BLaER1 treated with 17β-estradiol and CSF1 and Interleukin-3, amounts not matched to agents 10 nM and 100 nM (cell line): ENCODE measurements around the gene RAB8A.

ENCODE experiments used
- H3K27ac ChIP-seq, 11 experiments: shearing (Covaris generic); formaldehyde crosslinking; 2 replicates each; pipeline ENCODE4 v1.8.1; 2022
- H3K27me3 ChIP-seq, 11 experiments: shearing (Covaris generic); formaldehyde crosslinking; 2 replicates each; pipeline ENCODE4 v1.8.1; 2022
- H3K36me3 ChIP-seq, 11 experiments: shearing (Covaris generic); formaldehyde crosslinking; 2 replicates each; pipeline ENCODE4 v1.8.1; 2022
- H3K4me1 ChIP-seq, 10 experiments: shearing (Covaris generic); formaldehyde crosslinking; 2 replicates each; pipeline ENCODE4 v1.8.1; 2022
- H3K4me2 ChIP-seq, 11 experiments: shearing (Covaris generic); formaldehyde crosslinking; 2 replicates each; pipeline ENCODE4 v1.8.1; 2022
- H3K4me3 ChIP-seq, 10 experiments: shearing (Covaris generic); formaldehyde crosslinking; 2 replicates each; pipeline ENCODE4 v1.8.1; 2022
- H3K9ac ChIP-seq, 11 experiments: shearing (Covaris generic); formaldehyde crosslinking; 2 replicates each; pipeline ENCODE4 v1.8.1; 2022
- H3K9me3 ChIP-seq, 11 experiments: shearing (Covaris generic); formaldehyde crosslinking; replicated peaks in 1 of 11; 2 replicates each; pipeline ENCODE4 v1.8.1; 2022
- H4K20me1 ChIP-seq, 11 experiments: shearing (Covaris generic); formaldehyde crosslinking; 2 replicates each; pipeline ENCODE4 v1.8.1; 2022
- Cebpa-rat ChIP-seq, 11 experiments: shearing (Covaris generic); IDR thresholded peaks; 2 replicates each; pipeline ENCODE4 v1.8.1; 2022

The RAB8A gene

DNA sequence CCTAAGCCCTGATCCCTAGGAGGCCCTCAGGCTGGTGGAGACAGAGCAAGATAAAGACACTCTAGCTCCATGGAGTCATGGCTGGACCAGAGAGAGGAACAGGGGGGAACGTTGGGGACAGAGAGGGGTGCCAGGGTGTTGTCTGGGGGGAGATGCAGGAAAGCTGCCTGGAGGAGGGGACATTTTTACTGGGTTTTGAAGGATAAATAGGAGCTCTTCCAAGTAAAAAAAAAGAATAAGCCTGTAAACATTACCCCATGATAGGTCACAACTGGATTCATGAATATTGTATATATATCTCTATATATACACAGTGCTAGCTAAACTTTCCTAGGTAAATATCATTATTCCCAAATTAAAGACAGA, 32.5 kb downstream of the RAB8A start:
- Histone ChIP-seq H3K9me3 (peaks cover 0 to 12% (median 0%) of the 10 kb centered on the region in 11 experiments; a peak in 7 of 22 replicates), H3K9ac (peak overlapping the region; percentile 60 to 79 (median 69); a peak in 20 of 22 replicates), H3K27me3 (no peaks in the 10 kb centered on the region), H3K36me3 (peaks cover 0 to 25% (median 0%) of the 10 kb centered on the region in 11 experiments; a peak in 6 of 22 replicates), H3K4me2 (peak overlapping the region; percentile 69 to 94 (median 83)), H3K27ac (peak overlapping the region; percentile 80 to 95 (median 89); a peak in 20 of 22 replicates), H4K20me1 (no peaks in the 10 kb centered on the region), H3K4me1 (peaks cover 89 to 100% (median 99%) of the 10 kb centered on the region in 10 experiments), H3K4me3 (peak overlapping the region in 9 of 10 experiments; percentile 27 to 68 (median 53); a peak in 15 of 20 replicates)
- TF ChIP-seq Cebpa-rat (IDR thresholded peaks at IDR 0.05), result no peak

DNA sequence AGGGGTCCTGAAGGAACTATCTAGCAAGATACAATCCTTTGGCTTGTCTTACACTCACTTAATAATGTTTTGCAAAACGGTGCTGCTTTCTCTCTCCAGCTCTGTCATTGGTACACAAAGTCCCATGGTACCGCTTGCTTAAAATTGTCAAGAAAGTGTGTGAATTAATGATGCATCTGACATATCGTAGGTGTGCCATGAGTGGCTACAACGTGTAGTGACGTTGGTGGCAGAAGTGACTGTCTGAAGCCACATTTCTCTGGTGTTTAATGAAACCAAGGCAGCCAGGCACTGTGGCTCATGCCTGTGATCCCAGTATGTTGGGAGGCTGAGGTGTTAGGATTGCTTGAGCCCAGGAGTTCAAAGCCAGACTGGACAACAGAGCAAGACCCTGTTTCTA, 34.4 kb downstream of the RAB8A start:
- H3K9me3 ChIP-seq, result peaks cover 0 to 12% (median 0%) of the 10 kb centered on the region in 11 experiments; a peak in 7 of 22 replicates
- TF ChIP-seq Cebpa-rat (IDR thresholded peaks at IDR 0.05), result no peak

DNA sequence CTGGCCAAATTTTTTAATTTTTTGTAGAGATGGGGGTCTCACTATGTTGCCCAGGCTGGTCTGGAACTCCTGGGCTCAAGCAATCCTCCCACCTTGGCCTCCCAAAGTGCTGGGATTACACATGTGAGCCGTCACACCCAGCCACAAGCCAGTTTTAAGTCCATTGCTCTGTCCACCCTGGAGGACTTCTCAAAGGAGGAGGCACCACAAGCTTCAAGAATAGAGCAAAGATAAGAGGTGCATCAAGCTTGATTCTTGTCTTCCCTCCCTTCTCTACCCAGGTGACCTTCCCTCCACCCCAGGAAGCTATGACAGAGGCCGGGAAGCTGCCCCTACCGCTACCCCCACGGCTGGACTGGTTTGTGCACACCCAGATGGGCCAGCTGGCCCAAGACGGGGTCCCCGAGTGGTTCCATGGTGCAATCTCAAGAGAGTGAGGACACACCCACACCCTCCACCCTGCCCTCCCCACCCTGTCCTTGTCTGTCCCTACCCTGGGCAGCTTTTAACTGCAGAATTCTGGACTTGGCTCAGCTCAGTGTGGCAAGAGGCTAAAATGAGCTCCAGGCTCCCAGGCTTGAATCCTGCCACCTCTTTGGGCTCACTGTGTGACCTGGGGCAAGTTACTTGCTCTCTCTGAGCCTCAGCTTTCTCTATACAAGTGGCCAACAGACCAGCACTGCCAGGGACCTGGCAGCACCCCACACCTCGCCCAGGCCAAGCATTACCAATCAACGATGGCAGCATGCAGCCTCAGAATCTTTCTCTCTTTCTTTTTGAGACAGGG, 36.9 kb downstream of the RAB8A start:
- H3K4me3 ChIP-seq, result peak overlapping the region in 4 of 10 experiments; percentile 9 to 45 (median 36); a peak in 8 of 20 replicates
- peak overlapping the region; percentile 69 to 90 (median 83) for H3K4me2 ChIP-seq
- no peak for TF ChIP-seq Cebpa-rat (IDR thresholded peaks at IDR 0.05)
- peak overlapping the region; percentile 74 to 82 (median 79); a peak in 21 of 22 replicates for H3K9ac ChIP-seq
- peaks cover 72 to 100% (median 92%) of the 10 kb centered on the region in 10 experiments for H3K4me1 ChIP-seq
- peaks cover 0 to 11% (median 0%) of the 10 kb centered on the region in 11 experiments; a peak in 5 of 22 replicates for H3K9me3 ChIP-seq
- H4K20me1 ChIP-seq, result no peaks in the 10 kb centered on the region
- H3K36me3 ChIP-seq, result peaks cover 0 to 65% (median 16%) of the 10 kb centered on the region in 11 experiments; a peak in 18 of 22 replicates
- H3K27me3 ChIP-seq, result no peaks in the 10 kb centered on the region
- H3K27ac ChIP-seq, result peak overlapping the region; percentile 86 to 95 (median 90)

More for the DNA sequence above, 34.4 kb downstream of the RAB8A start:
- Histone ChIP-seq H3K9ac (peak overlapping the region in 6 of 11 experiments; percentile 6 to 79 (median 54); a peak in 7 of 22 replicates), H3K27ac (peak overlapping the region in 9 of 11 experiments; percentile 29 to 95 (median 90); a peak in 14 of 22 replicates), H4K20me1 (no peaks in the 10 kb centered on the region), H3K4me3 (peak overlapping the region in 5 of 10 experiments; percentile 20 to 68 (median 58); a peak in 6 of 20 replicates), H3K27me3 (no peaks in the 10 kb centered on the region), H3K36me3 (peaks cover 0 to 40% (median 0%) of the 10 kb centered on the region in 11 experiments; a peak in 7 of 22 replicates), H3K4me1 (peaks cover 89 to 100% (median 99%) of the 10 kb centered on the region in 10 experiments), H3K4me2 (peak overlapping the region; percentile 58 to 90 (median 83))

DNA sequence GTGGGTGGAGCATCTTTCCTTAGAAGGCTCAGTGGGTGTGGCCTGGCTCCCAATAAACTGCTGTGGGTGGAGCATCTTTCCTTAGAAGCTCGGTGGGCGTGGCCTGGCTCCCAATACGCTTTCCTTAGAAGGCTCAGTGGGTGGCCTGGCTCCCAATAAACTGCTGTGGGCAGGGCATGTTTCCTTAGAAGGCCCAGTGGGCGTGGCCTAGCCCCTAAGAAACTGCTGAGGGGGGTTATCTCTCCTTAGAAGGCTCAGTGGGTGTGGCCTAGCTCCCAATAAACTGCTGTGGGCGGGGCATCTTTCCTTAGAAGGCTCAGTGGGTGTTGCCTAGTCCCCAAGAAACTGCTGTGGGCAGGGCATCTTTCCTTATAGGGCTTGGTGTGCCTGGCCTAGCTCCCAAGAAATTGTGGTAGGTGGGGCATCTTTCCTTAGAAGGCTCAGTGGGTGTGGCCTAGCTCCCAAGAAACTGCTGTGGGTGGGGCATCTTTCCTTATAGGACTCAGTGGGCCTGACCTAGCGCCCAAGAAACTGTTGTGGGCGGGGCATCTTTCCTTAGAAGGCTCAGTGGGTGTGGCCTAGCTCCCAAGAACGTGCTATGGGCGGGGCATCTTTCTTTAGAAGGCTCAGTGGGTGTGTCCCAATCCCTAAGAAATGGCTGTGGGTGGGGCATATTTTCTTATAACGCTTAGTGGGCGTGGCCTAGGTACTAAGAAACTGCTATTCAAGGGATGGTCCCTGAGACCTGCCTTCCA, 42.1 kb downstream of the RAB8A start:
- TF ChIP-seq Cebpa-rat (IDR thresholded peaks at IDR 0.05), result no peak
- Histone ChIP-seq H3K9me3 (peaks cover 0 to 17% (median 0%) of the 10 kb centered on the region in 11 experiments; a peak in 5 of 22 replicates), H3K27ac (peak overlapping the region in 3 of 11 experiments; percentile 36 to 95 (median 94); a peak in 4 of 22 replicates), H4K20me1 (no peaks in the 10 kb centered on the region), H3K4me2 (peak overlapping the region in 3 of 11 experiments; percentile 33 to 67 (median 57); a peak in 6 of 22 replicates), H3K27me3 (no peaks in the 10 kb centered on the region), H3K4me1 (peaks cover 56 to 100% (median 91%) of the 10 kb centered on the region in 10 experiments), H3K9ac (no peak overlapping the region), H3K36me3 (peaks cover 0 to 96% (median 54%) of the 10 kb centered on the region in 11 experiments; a peak in 18 of 22 replicates), H3K4me3 (no peak overlapping the region)

DNA sequence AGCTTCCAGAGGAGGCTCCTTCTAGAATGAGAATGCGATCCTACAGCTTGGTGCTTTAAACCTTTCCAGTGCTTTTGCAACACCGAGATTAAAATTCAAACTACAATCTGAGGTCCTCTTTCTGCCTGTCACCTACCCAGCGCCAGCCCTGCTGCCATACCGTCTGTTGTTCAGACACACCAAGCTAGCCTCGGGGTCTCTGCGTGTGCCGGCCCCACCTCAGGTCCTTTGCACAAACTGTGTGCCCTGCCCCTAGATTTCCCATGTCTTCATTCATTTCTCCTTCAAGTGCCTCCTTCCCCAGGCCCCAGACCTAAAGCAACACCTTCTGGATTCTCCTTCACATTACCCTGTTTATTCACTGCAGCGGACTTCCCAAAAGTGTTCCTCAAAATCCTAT, 42.9 kb downstream of the RAB8A start:
- peak overlapping the region in 4 of 11 experiments; percentile 57 to 72 (median 66); a peak in 7 of 22 replicates for H3K4me2 ChIP-seq
- H3K4me1 ChIP-seq, result peaks cover 48 to 100% (median 91%) of the 10 kb centered on the region in 10 experiments
- H3K27ac ChIP-seq, result peak overlapping the region in 5 of 11 experiments; percentile 0 to 49 (median 29); a peak in 6 of 22 replicates

DNA sequence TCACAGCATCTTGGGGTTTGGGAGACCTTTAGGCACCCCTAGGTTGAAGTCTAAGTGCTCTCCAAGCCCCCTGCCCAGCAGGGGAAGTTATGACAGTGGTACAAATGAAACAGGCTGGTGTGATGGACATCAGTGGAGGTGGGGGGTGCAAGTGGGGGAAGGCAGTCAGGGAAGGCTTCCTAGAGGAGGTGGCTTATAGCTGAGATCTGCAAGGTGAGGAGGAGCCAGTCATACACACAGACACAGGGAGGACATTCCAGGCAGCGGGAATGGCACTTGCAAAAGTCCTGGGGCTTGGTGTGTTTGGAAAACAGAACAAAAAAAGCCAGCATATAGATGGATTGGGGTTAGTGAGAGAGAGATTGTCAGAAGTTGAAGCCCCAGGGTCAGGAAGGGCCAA, 43.4 kb downstream of the RAB8A start:
- peaks cover 0 to 17% (median 0%) of the 10 kb centered on the region in 11 experiments; a peak in 5 of 22 replicates for H3K9me3 ChIP-seq
- H3K27me3 ChIP-seq, result no peaks in the 10 kb centered on the region
- peaks cover 42 to 100% (median 91%) of the 10 kb centered on the region in 10 experiments for H3K4me1 ChIP-seq
- peak overlapping the region in 6 of 11 experiments; percentile 57 to 78 (median 66); a peak in 11 of 22 replicates for H3K4me2 ChIP-seq
- H3K27ac ChIP-seq, result peak overlapping the region in 5 of 11 experiments; percentile 11 to 49 (median 29); a peak in 4 of 22 replicates
- H3K9ac ChIP-seq, result peak overlapping the region in 1 of 11 experiments; percentile 23; a peak in 2 of 22 replicates
- no peak for TF ChIP-seq Cebpa-rat (IDR thresholded peaks at IDR 0.05)
- peaks cover 0 to 86% (median 53%) of the 10 kb centered on the region in 11 experiments; a peak in 18 of 22 replicates for H3K36me3 ChIP-seq
- no peak overlapping the region for H3K4me3 ChIP-seq
- no peaks in the 10 kb centered on the region for H4K20me1 ChIP-seq

More for the DNA sequence above, 42.9 kb downstream of the RAB8A start:
- peak overlapping the region in 3 of 11 experiments; percentile 7 to 30 (median 23); a peak in 4 of 22 replicates for H3K9ac ChIP-seq
- H4K20me1 ChIP-seq, result no peaks in the 10 kb centered on the region
- peaks cover 0 to 88% (median 53%) of the 10 kb centered on the region in 11 experiments; a peak in 18 of 22 replicates for H3K36me3 ChIP-seq
- no peak for TF ChIP-seq Cebpa-rat (IDR thresholded peaks at IDR 0.05)
- peaks cover 0 to 17% (median 0%) of the 10 kb centered on the region in 11 experiments; a peak in 5 of 22 replicates for H3K9me3 ChIP-seq
- no peaks in the 10 kb centered on the region for H3K27me3 ChIP-seq
- no peak overlapping the region for H3K4me3 ChIP-seq

DNA sequence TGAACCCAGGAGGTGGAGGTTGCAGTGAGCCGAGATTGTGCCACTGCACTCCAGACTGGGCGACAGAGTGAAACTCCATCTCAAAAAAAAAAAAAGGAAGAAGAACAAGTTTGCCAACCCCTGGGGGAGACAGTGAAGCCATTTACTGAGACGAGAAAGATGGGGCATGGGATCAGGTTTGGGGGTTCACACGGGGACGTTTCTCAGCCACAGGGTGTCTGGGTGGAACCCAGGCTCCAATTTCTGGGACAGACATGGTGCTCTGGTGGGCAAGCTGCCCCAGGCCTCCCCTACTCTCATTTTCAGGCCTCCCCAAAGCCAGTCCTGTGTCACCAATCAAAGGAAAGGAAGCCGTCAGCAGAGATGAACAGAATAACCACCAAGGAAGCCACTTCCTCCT, 45.2 kb downstream of the RAB8A start:
- Histone ChIP-seq H3K9ac (peak overlapping the region in 10 of 11 experiments; percentile 30 to 64 (median 49); a peak in 19 of 22 replicates), H3K27ac (peak overlapping the region in 10 of 11 experiments; percentile 47 to 77 (median 68); a peak in 21 of 22 replicates), H3K4me3 (no peak overlapping the region), H3K9me3 (peaks cover 0 to 17% (median 0%) of the 10 kb centered on the region in 11 experiments; a peak in 5 of 22 replicates), H3K4me1 (peaks cover 28 to 100% (median 90%) of the 10 kb centered on the region in 10 experiments), H3K27me3 (no peaks in the 10 kb centered on the region), H3K4me2 (peak overlapping the region; percentile 57 to 81 (median 67)), H4K20me1 (no peaks in the 10 kb centered on the region), H3K36me3 (peaks cover 0 to 68% (median 53%) of the 10 kb centered on the region in 11 experiments; a peak in 18 of 22 replicates)
- no peak for TF ChIP-seq Cebpa-rat (IDR thresholded peaks at IDR 0.05)

DNA sequence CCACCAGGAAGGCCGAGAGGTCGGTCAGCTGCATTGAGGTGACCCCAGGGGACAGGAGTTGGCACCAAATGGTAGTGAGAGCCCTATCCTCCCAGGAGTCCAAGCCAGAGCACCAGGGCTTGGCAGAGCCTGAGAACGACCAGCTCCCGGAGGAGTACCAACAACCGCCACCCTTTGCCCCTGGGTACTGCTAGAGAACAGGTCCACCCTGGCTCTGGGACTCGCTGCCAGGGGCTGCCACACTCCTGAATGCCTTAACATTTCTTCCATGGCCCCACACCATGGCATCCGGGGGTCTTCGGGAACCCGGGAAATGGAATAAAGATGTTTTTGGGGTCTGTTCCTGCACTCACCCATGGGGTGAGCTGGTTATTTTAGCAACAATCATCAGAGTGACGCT, 45.9 kb downstream of the RAB8A start:
- Histone ChIP-seq H3K9me3 (peaks cover 0 to 16% (median 0%) of the 10 kb centered on the region in 11 experiments; a peak in 5 of 22 replicates), H3K4me2 (peak overlapping the region; percentile 57 to 81 (median 67)), H3K36me3 (peaks cover 0 to 61% (median 47%) of the 10 kb centered on the region in 11 experiments; a peak in 18 of 22 replicates), H3K4me1 (peaks cover 28 to 100% (median 85%) of the 10 kb centered on the region in 10 experiments), H4K20me1 (no peaks in the 10 kb centered on the region), H3K9ac (peak overlapping the region in 10 of 11 experiments; percentile 30 to 64 (median 49); a peak in 16 of 22 replicates), H3K4me3 (no peak overlapping the region), H3K27me3 (no peaks in the 10 kb centered on the region), H3K27ac (peak overlapping the region in 10 of 11 experiments; percentile 47 to 77 (median 68); a peak in 21 of 22 replicates)
- no peak for TF ChIP-seq Cebpa-rat (IDR thresholded peaks at IDR 0.05)
